Keratinocyte (primary cell): Measurements from ENCODE around the gene COL8A1. TPM values are rescaled to one million over a fixed set of nuclear protein-coding genes. Genes with fewer than 3 reads are reported as not detected.

Source experiments
- DNase-seq: peaks from one replicate; pipeline ENCODE4 v3.0.0-alpha.2; 2011; ENCODE audit warnings: low read depth, missing footprints, low spot score
- FAIRE-seq: peaks from 2 replicates; lab custom pipeline; 2011; peaks lifted over from hg19 to GRCh38; lab: Jason Lieb, UNC
- H2AFZ ChIP-seq: 2 replicates; pipeline ENCODE4 v1.6.0; 2012; ENCODE audit warnings: low read length, control low read depth, inconsistent platforms; ENCODE audit not compliant: control insufficient read depth
- H3K27ac ChIP-seq: 2 replicates; pipeline ENCODE4 v1.5.1; 2011; ENCODE audit warnings: low read length; ENCODE audit not compliant: control insufficient read depth, insufficient read depth
- H3K27me3 ChIP-seq: 3 replicates; pipeline ENCODE4 v1.6.0; 2011; ENCODE audit warnings: low read length; ENCODE audit not compliant: control insufficient read depth, insufficient read depth; ENCODE audit errors: extremely low read depth
- H3K36me3 ChIP-seq, 2 experiments: 2 replicates in 1 of 2; 3 replicates in 1 of 2; pipeline ENCODE4 v1.5.1; 2011; ENCODE audit warnings: low read length in 2 of 2, mild to moderate bottlenecking in 1 of 2; ENCODE audit not compliant: control insufficient read depth in 2 of 2, insufficient read depth in 2 of 2; ENCODE audit errors: extremely low read depth in 1 of 2
- H3K4me1 ChIP-seq: 3 replicates; pipeline ENCODE4 v1.5.1; 2011; ENCODE audit warnings: low read length; ENCODE audit not compliant: control insufficient read depth, insufficient read depth; ENCODE audit errors: extremely low read depth
- H3K4me2 ChIP-seq: 3 replicates; pipeline ENCODE4 v1.6.0; 2011; ENCODE audit warnings: low read depth, low read length; ENCODE audit not compliant: control insufficient read depth, insufficient read depth; ENCODE audit errors: extremely low read depth
- H3K4me3 ChIP-seq, 3 experiments: fragments of 200-600 bp in 1 of 3; sonication (generic) in 1 of 3; 2 replicates in 2 of 3; 3 replicates in 1 of 3; pipeline ENCODE4 v1.5.1; 2011 to 2016; ENCODE audit warnings: low read length in 3 of 3, mild to moderate bottlenecking in 3 of 3, control low read depth in 2 of 3, inconsistent platforms in 1 of 3, low read depth in 1 of 3, mixed read lengths in 1 of 3, mixed run types in 1 of 3, moderate library complexity in 1 of 3; ENCODE audit not compliant: control insufficient read depth in 2 of 3, insufficient read depth in 2 of 3; ENCODE audit errors: extremely low read depth in 1 of 3
- H3K79me2 ChIP-seq: 2 replicates; pipeline ENCODE4 v1.6.0; 2012; ENCODE audit warnings: low read length; ENCODE audit not compliant: control insufficient read depth, insufficient read depth
- H3K9ac ChIP-seq: 3 replicates; pipeline ENCODE4 v1.6.0; 2011; ENCODE audit warnings: low read length; ENCODE audit not compliant: control insufficient read depth, insufficient read depth; ENCODE audit errors: extremely low read depth
- H3K9me1 ChIP-seq: 3 replicates; pipeline ENCODE4 v1.6.0; 2011; ENCODE audit warnings: low read length; ENCODE audit not compliant: control insufficient read depth, insufficient read depth; ENCODE audit errors: extremely low read depth
- H3K9me3 ChIP-seq: 2 replicates; pipeline ENCODE4 v1.5.1; 2012; ENCODE audit warnings: low read depth, low read length; ENCODE audit not compliant: control insufficient read depth
- H4K20me1 ChIP-seq: 3 replicates; pipeline ENCODE4 v1.6.0; 2011; ENCODE audit warnings: low read length; ENCODE audit not compliant: control insufficient read depth, insufficient read depth; ENCODE audit errors: extremely low read depth
- CTCF ChIP-seq, 3 experiments: IDR thresholded peaks in 1 of 3; conservative IDR thresholded peaks in 1 of 3; optimal IDR thresholded peaks in 1 of 3; 2 replicates in 2 of 3; 3 replicates in 1 of 3; pipeline versions ENCODE3 to v1.5.1; 2011; ENCODE audit warnings: low read length in 3 of 3, mild to moderate bottlenecking in 3 of 3, moderate library complexity in 2 of 3, control low read depth in 1 of 3, inconsistent platforms in 1 of 3; ENCODE audit not compliant: insufficient read depth in 2 of 3; ENCODE audit errors: extremely low read depth in 1 of 3
- EZH2 ChIP-seq: IDR thresholded peaks from one replicate; pipeline ENCODE4 v1.6.1; 2012; ENCODE audit warnings: inconsistent platforms, mild to moderate bottlenecking, low read length, moderate library complexity
- dilution Hi-C: fragments of 300-500 bp; cut with MboI; formaldehyde crosslinking; loops from one replicate; pipeline ENCODE4 v1.7.0; 2020; ENCODE audit warnings: low sequenced_read_pairs; ENCODE audit not compliant: extremely low pct_ligation_motif_present
- polyA plus RNA-seq, 5 experiments: library from polyadenylated mRNA; depleted of rRNA in 3 of 5; stranded (reverse) in 3 of 5; stranded (forward) in 1 of 5; unstranded in 1 of 5; fragments of >200 nt; gene quantifications; 1 replicate in 1 of 5; 2 replicates in 3 of 5; 3 replicates in 1 of 5; pipeline versions ENCODE4 v1.2.1 to v1.2.3, GENCODE V29; 2011 to 2012; ENCODE audit warnings: missing spikeins in 2 of 5, low read depth in 1 of 5, low replicate concordance in 1 of 5

Gene COL8A1
- polyA plus RNA-seq, 1 donor (not counting 4 experiments of a cell fraction or from before 2014, with no cell fraction given): 102 TPM

DNA sequence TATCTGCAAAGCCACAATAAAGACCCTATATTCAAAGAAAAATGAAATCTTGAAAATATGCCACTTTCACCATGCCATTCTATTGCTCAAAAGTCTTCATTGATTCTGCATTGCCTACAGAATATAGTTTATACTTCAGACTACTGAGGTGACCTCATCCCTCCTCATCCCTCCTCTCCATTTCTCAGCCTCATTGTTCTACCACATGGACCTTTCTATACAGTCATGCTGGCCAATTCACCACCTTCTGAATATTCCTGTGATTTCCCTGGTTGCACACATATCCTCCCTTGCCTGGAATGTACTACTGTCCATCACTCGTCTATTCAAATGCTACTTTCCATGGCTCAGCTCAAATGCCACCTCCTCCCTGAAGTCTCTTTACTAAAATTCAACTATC lies 3.5 kb upstream of the COL8A1 start:
- H4K20me1 ChIP-seq: no peaks in the 10 kb centered on the region
- no peak for DNase-seq
- TF ChIP-seq EZH2 (no peak), CTCF (optimal IDR thresholded peaks at IDR 0.05 in 1 of 3, IDR thresholded peaks at IDR 0.05 in 1 of 3, conservative IDR thresholded peaks at IDR 0.05 in 1 of 3; ENCODE audit: extremely low read depth in 1 of 3, insufficient read depth in 2 of 3, low read length in 3 of 3) (no peak)
- no peaks in the 10 kb centered on the region for H3K36me3 ChIP-seq
- no peaks in the 10 kb centered on the region for H3K27me3 ChIP-seq
- H3K4me1 ChIP-seq: peaks cover 33% of the 10 kb centered on the region
- no peak overlapping the region for H3K4me3 ChIP-seq
- H3K79me2 ChIP-seq: peaks cover 18% of the 10 kb centered on the region
- H3K9ac ChIP-seq: no peak overlapping the region
- no peak overlapping the region for H3K4me2 ChIP-seq
- H3K9me1 ChIP-seq: no peaks in the 10 kb centered on the region
- no peak overlapping the region for H2AFZ ChIP-seq
- no peaks in the 10 kb centered on the region for H3K9me3 ChIP-seq
- dilution Hi-C loops: no loop called here
- H3K27ac ChIP-seq: no peak overlapping the region
- no peak for FAIRE-seq

GRCh38 chr3:99635348-99635747 lies 3.0 kb upstream of the COL8A1 start:
- no peaks in the 10 kb centered on the region for H3K9me1 ChIP-seq
- H3K9me3 ChIP-seq: no peaks in the 10 kb centered on the region
- no peak overlapping the region for H3K27ac ChIP-seq
- TF ChIP-seq EZH2: no peak
- TF ChIP-seq CTCF (optimal IDR thresholded peaks at IDR 0.05 in 1 of 3, IDR thresholded peaks at IDR 0.05 in 1 of 3, conservative IDR thresholded peaks at IDR 0.05 in 1 of 3; ENCODE audit: extremely low read depth in 1 of 3, insufficient read depth in 2 of 3, low read length in 3 of 3): no peak
- H3K9ac ChIP-seq: no peak overlapping the region
- H3K36me3 ChIP-seq: no peaks in the 10 kb centered on the region
- H2AFZ ChIP-seq: peak overlapping the region; percentile 34
- no peak for FAIRE-seq
- no peak overlapping the region for H3K4me2 ChIP-seq
- peaks cover 35% of the 10 kb centered on the region for H3K4me1 ChIP-seq
- DNase-seq: no peak
- no peaks in the 10 kb centered on the region for H4K20me1 ChIP-seq
- H3K4me3 ChIP-seq: no peak overlapping the region
- dilution Hi-C loops: no loop called here
- H3K79me2 ChIP-seq: peaks cover 23% of the 10 kb centered on the region
- H3K27me3 ChIP-seq: no peaks in the 10 kb centered on the region
